ENCODE results near the gene EIF3B. TPM values are rescaled to one million over a fixed set of nuclear protein-coding genes. Genes with fewer than 3 reads are reported as not detected.

EIF3B gene
- total RNA-seq, 2 donors from 2014 or later: 94.0 to 150 TPM

DNA sequence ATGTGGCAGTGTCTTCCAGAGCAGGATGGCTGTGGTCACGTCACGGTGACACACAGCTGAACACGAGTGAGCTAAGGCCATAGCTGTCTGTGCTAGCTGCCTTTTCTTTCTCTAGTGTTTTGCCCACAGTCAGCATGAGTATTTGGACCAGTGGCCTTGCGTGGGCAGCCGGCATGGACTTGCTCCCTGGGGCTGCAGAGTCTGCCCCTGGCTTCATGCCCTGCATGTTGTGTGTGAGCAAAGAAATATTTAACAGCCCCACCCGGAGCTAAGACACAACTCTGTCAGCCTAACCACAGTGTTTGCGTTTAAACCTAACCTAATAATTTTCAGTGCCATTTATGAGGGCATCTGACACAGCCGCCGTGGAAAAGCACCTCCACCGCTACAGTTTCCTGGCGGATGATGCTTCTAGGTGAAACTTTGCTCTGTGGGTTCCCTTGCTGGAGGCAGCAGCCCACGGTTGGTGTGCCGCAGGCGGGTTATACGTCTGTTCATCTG is 63.4 kb downstream of the EIF3B start:
- H3K27ac ChIP-seq: no peak overlapping the region
- DNase-seq (ENCODE audit: low spot score) (no peak), ATAC-seq (ENCODE audit: insufficient number of reproducible peaks, low FRiP score, low read depth) (no peak)
- H3K27me3 ChIP-seq (replicated peaks; ENCODE audit: insufficient read depth): no peaks in the 10 kb centered on the region
- no peaks in the 10 kb centered on the region for H3K36me3 ChIP-seq
- TF ChIP-seq, protein P1, sequence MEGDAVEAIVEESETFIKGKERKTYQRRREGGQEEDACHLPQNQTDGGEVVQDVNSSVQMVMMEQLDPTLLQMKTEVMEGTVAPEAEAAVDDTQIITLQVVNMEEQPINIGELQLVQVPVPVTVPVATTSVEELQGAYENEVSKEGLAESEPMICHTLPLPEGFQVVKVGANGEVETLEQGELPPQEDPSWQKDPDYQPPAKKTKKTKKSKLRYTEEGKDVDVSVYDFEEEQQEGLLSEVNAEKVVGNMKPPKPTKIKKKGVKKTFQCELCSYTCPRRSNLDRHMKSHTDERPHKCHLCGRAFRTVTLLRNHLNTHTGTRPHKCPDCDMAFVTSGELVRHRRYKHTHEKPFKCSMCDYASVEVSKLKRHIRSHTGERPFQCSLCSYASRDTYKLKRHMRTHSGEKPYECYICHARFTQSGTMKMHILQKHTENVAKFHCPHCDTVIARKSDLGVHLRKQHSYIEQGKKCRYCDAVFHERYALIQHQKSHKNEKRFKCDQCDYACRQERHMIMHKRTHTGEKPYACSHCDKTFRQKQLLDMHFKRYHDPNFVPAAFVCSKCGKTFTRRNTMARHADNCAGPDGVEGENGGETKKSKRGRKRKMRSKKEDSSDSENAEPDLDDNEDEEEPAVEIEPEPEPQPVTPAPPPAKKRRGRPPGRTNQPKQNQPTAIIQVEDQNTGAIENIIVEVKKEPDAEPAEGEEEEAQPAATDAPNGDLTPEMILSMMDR (IDR thresholded peaks at IDR 0.05): no peak
- H3K4me1 ChIP-seq (ENCODE audit: control insufficient read depth in 1 of 2, low read depth in 2 of 2): peaks cover 4 to 15% of the 10 kb centered on the region in 2 donors
- no peaks in the 10 kb centered on the region for H3K9me3 ChIP-seq
- H3K4me3 ChIP-seq: no peak overlapping the region

DNA sequence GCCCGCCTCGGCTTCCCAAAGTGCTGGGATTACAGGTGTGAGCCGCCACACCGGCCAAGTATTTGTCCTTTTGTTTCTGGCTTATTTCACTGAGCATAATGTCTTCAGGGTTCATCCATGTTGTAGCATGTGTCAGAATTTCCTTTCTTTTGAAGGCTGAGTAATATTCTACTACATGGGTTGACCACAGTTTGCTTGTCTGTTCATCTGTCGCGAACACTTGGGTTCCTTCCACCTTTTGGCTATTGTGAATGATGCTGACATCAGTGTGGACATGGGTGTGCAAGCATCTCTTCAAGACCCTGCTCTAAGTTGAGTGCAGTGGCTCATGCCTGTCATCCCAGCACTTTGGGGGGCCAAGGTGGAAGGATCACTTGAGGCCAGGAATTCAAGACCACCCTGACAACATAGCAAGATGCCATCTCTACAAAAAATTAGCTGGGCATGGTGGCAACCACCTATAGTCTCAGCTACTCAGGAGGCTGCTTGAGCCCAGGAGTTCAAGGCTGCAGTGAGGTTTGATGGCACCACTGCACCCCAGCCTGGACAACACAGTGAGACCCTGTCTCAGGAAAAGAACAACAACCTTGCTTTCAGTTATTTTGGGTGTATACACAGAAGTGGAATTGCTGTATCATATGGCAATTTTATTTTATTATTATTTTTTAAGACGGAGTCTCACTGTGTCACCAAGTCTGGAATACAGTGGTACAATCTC is 65.7 kb downstream of the EIF3B start:
- no peak for DNase-seq (ENCODE audit: low spot score)
- no peak overlapping the region for H3K27ac ChIP-seq
- no peaks in the 10 kb centered on the region for H3K36me3 ChIP-seq
- peaks cover 0 to 9% of the 10 kb centered on the region in 2 donors for H3K4me1 ChIP-seq (ENCODE audit: control insufficient read depth in 1 of 2, low read depth in 2 of 2)
- no peaks in the 10 kb centered on the region for H3K9me3 ChIP-seq
- no peak for ATAC-seq (ENCODE audit: insufficient number of reproducible peaks, low FRiP score, low read depth)
- TF ChIP-seq, protein P1 (IDR thresholded peaks at IDR 0.05): no peak
- no peak overlapping the region for H3K4me3 ChIP-seq
- H3K27me3 ChIP-seq (replicated peaks; ENCODE audit: insufficient read depth): no peaks in the 10 kb centered on the region

DNA sequence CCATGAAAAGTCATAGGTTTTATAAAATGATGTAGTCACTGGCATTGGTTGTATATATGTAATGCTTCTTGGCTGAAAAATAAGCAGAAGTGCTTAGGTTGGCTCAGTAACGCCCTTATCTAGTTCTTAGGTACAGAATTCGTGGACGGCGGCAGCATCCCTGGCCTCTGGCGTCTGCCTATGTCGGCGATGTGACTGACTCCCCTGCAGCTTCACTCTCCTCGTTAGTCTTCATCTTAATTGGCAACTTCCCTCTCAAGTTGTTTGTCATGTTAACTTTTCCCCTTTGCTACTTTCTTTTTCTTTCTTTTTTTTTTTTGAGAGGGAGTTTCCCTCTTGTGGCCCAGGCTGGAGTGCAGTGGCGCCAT is 67.3 kb downstream of the EIF3B start:
- Histone ChIP-seq H3K4me3 (no peak overlapping the region), H3K9me3 (no peaks in the 10 kb centered on the region), H3K27ac (no peak overlapping the region), H3K36me3 (no peaks in the 10 kb centered on the region), H3K27me3 (replicated peaks; ENCODE audit: insufficient read depth) (no peaks in the 10 kb centered on the region), H3K4me1 (ENCODE audit: control insufficient read depth in 1 of 2, low read depth in 2 of 2) (peaks cover 0 to 9% of the 10 kb centered on the region in 2 donors)
- DNase-seq (ENCODE audit: low spot score) (no peak), ATAC-seq (ENCODE audit: insufficient number of reproducible peaks, low FRiP score, low read depth) (no peak)
- TF ChIP-seq, protein P1 (IDR thresholded peaks at IDR 0.05): no peak

DNA sequence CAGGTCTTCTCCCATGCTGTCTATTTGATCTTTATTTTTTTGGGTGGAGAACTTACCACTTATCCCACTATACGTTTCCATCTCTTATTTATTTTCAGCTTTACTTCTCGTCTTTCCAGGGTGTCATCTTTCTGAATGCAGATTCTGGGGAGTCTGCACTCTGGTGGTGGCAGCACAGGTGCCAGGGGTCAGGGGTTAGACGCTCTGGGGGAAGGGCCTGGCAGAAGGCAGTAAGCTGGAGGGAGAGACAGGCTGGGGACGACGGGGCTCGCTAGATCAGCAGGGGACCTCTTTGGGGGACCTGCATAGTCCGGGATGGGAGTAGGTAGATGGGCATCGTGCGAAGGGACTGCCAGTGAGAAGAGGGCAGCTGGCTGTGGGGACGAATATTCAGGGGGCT is 71.1 kb downstream of the EIF3B start:
- ATAC-seq (ENCODE audit: insufficient number of reproducible peaks, low FRiP score, low read depth) (no peak), DNase-seq (ENCODE audit: low spot score) (no peak)
- Histone ChIP-seq H3K27me3 (replicated peaks; ENCODE audit: insufficient read depth) (no peaks in the 10 kb centered on the region), H3K9me3 (no peaks in the 10 kb centered on the region), H3K4me1 (ENCODE audit: control insufficient read depth in 1 of 2, low read depth in 2 of 2) (no peaks in the 10 kb centered on the region), H3K27ac (no peak overlapping the region), H3K36me3 (no peaks in the 10 kb centered on the region), H3K4me3 (no peak overlapping the region)
- TF ChIP-seq, protein P1 (IDR thresholded peaks at IDR 0.05): no peak

Other genes with a start within 250 kb of the EIF3B start
- 10 to 100 TPM; 27.4 to 41.3 TPM for gene MAD1L1, start 121.9 kb upstream of the EIF3B start, total RNA-seq
- gene MRM2, start 112.6 kb upstream of the EIF3B start, total RNA-seq: 10 to 100 TPM; 12.5 to 16.6 TPM
- gene NUDT1, start 112.6 kb upstream of the EIF3B start, total RNA-seq: 10 to 100 TPM in 1 of 2 donors, 1 to 10 TPM in 1; 9.7 to 15.2 TPM
- 10 to 100 TPM in 1 of 2 donors, 1 to 10 TPM in 1; 6.5 to 29.6 TPM for gene SNX8, start 40.4 kb upstream of the EIF3B start, total RNA-seq
- gene CHST12, start 48.8 kb downstream of the EIF3B start, total RNA-seq: 10 to 100 TPM; 18.7 to 19.1 TPM
- gene GRIFIN, start 121.6 kb downstream of the EIF3B start, total RNA-seq: not detected
- gene LFNG, start 164.9 kb downstream of the EIF3B start, total RNA-seq: 10 to 100 TPM in 1 of 2 donors, 1 to 10 TPM in 1; 8.0 to 24.1 TPM
- 10 to 100 TPM; 28.8 to 43.6 TPM for gene BRAT1, start 200.7 kb downstream of the EIF3B start, total RNA-seq
- gene IQCE, start 204.2 kb downstream of the EIF3B start, total RNA-seq: 10 to 100 TPM; 10.6 to 40.1 TPM

Data from thoracic aorta (tissue), 2 donors.